Stomach smooth muscle (tissue), 2 donors: ENCODE measurements around the gene CLTA.
"Not testable (repeated sequence)": the region's sequence is repeated elsewhere in the genome, so short reads cannot be mapped to it uniquely, and the experiment has no call there.

Source experiments
- H3K27ac ChIP-seq: one replicate; pipeline ENCODE4 v1.7.0; 2013; ENCODE audit warnings: mild to moderate bottlenecking, low read length, inconsistent platforms
- H3K27me3 ChIP-seq, 2 donors: one replicate each; pipeline ENCODE4 v1.7.0; 2013; ENCODE audit warnings: low read length in 2 of 2; ENCODE audit not compliant: insufficient read depth in 2 of 2, control insufficient read depth in 1 of 2
- H3K36me3 ChIP-seq, 2 donors: one replicate each; pipeline ENCODE4 v1.7.0; 2013; ENCODE audit warnings: low read length in 2 of 2; ENCODE audit not compliant: control insufficient read depth in 2 of 2, insufficient read depth in 2 of 2
- H3K4me1 ChIP-seq: one replicate; pipeline ENCODE4 v1.7.0; 2013; ENCODE audit warnings: low read length; ENCODE audit not compliant: control insufficient read depth, insufficient read depth
- H3K4me3 ChIP-seq, 2 donors: one replicate each; pipeline ENCODE4 v1.7.0; 2013; ENCODE audit warnings: low read length in 2 of 2
- H3K9ac ChIP-seq, 2 donors: one replicate each; pipeline ENCODE4 v1.7.0; 2013; ENCODE audit warnings: low read length in 2 of 2, mild to moderate bottlenecking in 1 of 2
- H3K9me3 ChIP-seq, 2 donors: one replicate each; pipeline ENCODE4 v1.7.0; 2013; ENCODE audit warnings: low read length in 2 of 2; ENCODE audit not compliant: control insufficient read depth in 2 of 2
- donor health status: healthy.
- donor health status: Pancreatic carcinoma.

CLTA gene

GRCh38 chr9:36158917-36159316 lies 31.8 kb upstream of the CLTA start:
- H3K9ac ChIP-seq, result no peak overlapping the region
- no peak overlapping the region for H3K4me3 ChIP-seq
- H3K9me3 ChIP-seq, result no peaks in the 10 kb centered on the region
- no peaks in the 10 kb centered on the region for H3K27me3 ChIP-seq
- H3K4me1 ChIP-seq, result peaks cover 35% of the 10 kb centered on the region
- peaks cover 4 to 9% of the 10 kb centered on the region in 2 donors for H3K36me3 ChIP-seq
- H3K27ac ChIP-seq, result peak overlapping the region; percentile 53

GRCh38 chr9:36159509-36159908 lies 31.2 kb upstream of the CLTA start:
- not testable (repeated sequence) for H3K27me3 ChIP-seq, H3K9me3 ChIP-seq, H3K4me3 ChIP-seq, H3K36me3 ChIP-seq
- peak overlapping the region; percentile 41 for H3K27ac ChIP-seq
- H3K9ac ChIP-seq, result peak overlapping the region in 1 of 2 donors; percentile 13
- peaks cover 30% of the 10 kb centered on the region for H3K4me1 ChIP-seq

GRCh38 chr9:36160126-36160525 lies 30.6 kb upstream of the CLTA start:
- not testable (repeated sequence) for H3K9ac ChIP-seq, H3K4me3 ChIP-seq, H3K27ac ChIP-seq, H3K36me3 ChIP-seq, H3K9me3 ChIP-seq, H3K27me3 ChIP-seq
- peaks cover 29% of the 10 kb centered on the region for H3K4me1 ChIP-seq

GRCh38 chr9:36161187-36161586 lies 29.5 kb upstream of the CLTA start:
- Histone ChIP-seq H3K27me3 (no peaks in the 10 kb centered on the region), H3K27ac (no peak overlapping the region), H3K36me3 (peaks cover 4 to 9% of the 10 kb centered on the region in 2 donors), H3K9ac (no peak overlapping the region), H3K9me3 (no peaks in the 10 kb centered on the region), H3K4me1 (peaks cover 29% of the 10 kb centered on the region), H3K4me3 (no peak overlapping the region)

GRCh38 chr9:36162211-36162738 lies 28.4 kb upstream of the CLTA start:
- no peaks in the 10 kb centered on the region for H3K27me3 ChIP-seq
- no peaks in the 10 kb centered on the region for H3K9me3 ChIP-seq
- peaks cover 34% of the 10 kb centered on the region for H3K4me1 ChIP-seq
- H3K4me3 ChIP-seq, result no peak overlapping the region
- H3K36me3 ChIP-seq, result peaks cover 4% of the 10 kb centered on the region in 2 donors
- H3K27ac ChIP-seq, result no peak overlapping the region
- H3K9ac ChIP-seq, result no peak overlapping the region

- Histone ChIP-seq H3K36me3 (peaks cover 4% of the 10 kb centered on the region in 2 donors), H3K4me1 (peaks cover 32% of the 10 kb centered on the region), H3K9ac (peak overlapping the region; percentile 11 to 47), H3K27ac (peak overlapping the region; percentile 82), H3K4me3 (peak overlapping the region in 1 of 2 donors; percentile 29), H3K27me3 (no peaks in the 10 kb centered on the region), H3K9me3 (no peaks in the 10 kb centered on the region)
Measured at GRCh38 chr9:36163049-36163785, 27.5 kb upstream of the CLTA start.

GRCh38 chr9:36163786-36164170 lies 26.9 kb upstream of the CLTA start:
- H3K9me3 ChIP-seq, result no peaks in the 10 kb centered on the region
- peak overlapping the region; percentile 82 for H3K27ac ChIP-seq
- H3K27me3 ChIP-seq, result no peaks in the 10 kb centered on the region
- peak overlapping the region; percentile 11 to 47 for H3K9ac ChIP-seq
- H3K36me3 ChIP-seq, result peaks cover 4% of the 10 kb centered on the region in 2 donors
- H3K4me3 ChIP-seq, result no peak overlapping the region
- peaks cover 28% of the 10 kb centered on the region for H3K4me1 ChIP-seq

- H3K4me3 ChIP-seq, result no peak overlapping the region
- no peak overlapping the region for H3K9ac ChIP-seq
- peaks cover 25% of the 10 kb centered on the region for H3K4me1 ChIP-seq
- H3K27me3 ChIP-seq, result no peaks in the 10 kb centered on the region
- H3K27ac ChIP-seq, result peak overlapping the region; percentile 41
- H3K36me3 ChIP-seq, result peaks cover 4% of the 10 kb centered on the region in 2 donors
- no peaks in the 10 kb centered on the region for H3K9me3 ChIP-seq
Measured at GRCh38 chr9:36164372-36164771, 26.3 kb upstream of the CLTA start.

- H3K4me1 ChIP-seq, result peaks cover 23% of the 10 kb centered on the region
- peak overlapping the region; percentile 41 for H3K27ac ChIP-seq
- no peak overlapping the region for H3K9ac ChIP-seq
- no peak overlapping the region for H3K4me3 ChIP-seq
- H3K36me3 ChIP-seq, result peaks cover 4% of the 10 kb centered on the region in 2 donors
- H3K9me3 ChIP-seq, result no peaks in the 10 kb centered on the region
- no peaks in the 10 kb centered on the region for H3K27me3 ChIP-seq
Measured at GRCh38 chr9:36164989-36165388, 25.7 kb upstream of the CLTA start.

- H3K4me1 ChIP-seq, result peaks cover 23% of the 10 kb centered on the region
- H3K36me3 ChIP-seq, result peaks cover 2 to 4% of the 10 kb centered on the region in 2 donors
- peak overlapping the region; percentile 61 to 62 for H3K9ac ChIP-seq
- no peaks in the 10 kb centered on the region for H3K9me3 ChIP-seq
- H3K27me3 ChIP-seq, result no peaks in the 10 kb centered on the region
- peak overlapping the region; percentile 79 to 82 for H3K4me3 ChIP-seq
- H3K27ac ChIP-seq, result no peak overlapping the region
Measured at GRCh38 chr9:36165826-36166167, 24.9 kb upstream of the CLTA start.
